ENCODE measurements around the gene DDIAS.
"Not testable (repeated sequence)": the region's sequence is repeated elsewhere in the genome, so short reads cannot be mapped to it uniquely, and the experiment has no call there.

Gene DDIAS

GRCh38 chr11:82922396-82923173, 21.0 kb downstream of the DDIAS start:
- H3K4me3 Mint-ChIP-seq; H3K4me1 Mint-ChIP-seq (ENCODE audit: low read depth): not testable (repeated sequence)

DNA sequence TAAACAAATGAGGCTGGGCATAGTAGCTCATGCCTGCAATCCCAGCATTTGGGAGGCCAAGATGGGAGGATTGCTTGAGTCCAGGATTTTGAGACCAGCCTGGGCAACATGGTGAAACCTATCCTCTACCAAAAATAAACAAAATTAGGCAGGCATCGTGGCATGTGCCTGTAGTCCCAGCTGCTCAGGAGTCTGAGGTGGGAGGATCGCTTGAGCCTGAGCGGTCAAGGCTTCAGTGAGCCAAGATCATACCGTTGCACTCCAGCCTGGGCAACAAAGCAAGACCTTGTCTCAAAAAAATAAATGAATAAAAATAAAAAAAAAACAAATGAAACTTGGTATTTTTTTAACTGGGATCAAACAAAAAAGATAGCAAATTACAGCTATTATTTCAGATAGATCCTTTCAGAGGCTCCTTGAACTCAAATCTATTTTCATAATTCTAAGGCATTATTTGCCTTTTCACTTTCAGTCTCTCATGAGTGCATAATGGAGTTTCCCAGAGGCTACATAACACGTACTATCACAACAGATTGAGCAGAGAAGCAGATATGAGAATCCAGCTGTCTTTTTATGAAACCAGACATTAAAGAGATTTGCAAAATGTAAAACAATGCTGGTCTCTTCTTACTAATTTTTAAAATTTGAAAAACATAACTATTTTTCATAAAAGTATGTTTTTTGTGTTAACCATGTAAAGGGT, 23.1 kb downstream of the DDIAS start:
- H3K27me3 Mint-ChIP-seq: no peaks in the 10 kb centered on the region
- intact Hi-C loops (cut with micrococcal nuclease): loop anchor here (10.0 kb wide), 1 partner anchor 210 kb away; no protein-coding TSS in a partner anchor
- peaks cover 8% of the 10 kb centered on the region for H3K36me3 Mint-ChIP-seq (ENCODE audit: low read depth)
- no peaks in the 10 kb centered on the region for H3K9me3 Mint-ChIP-seq
- peaks cover 9% of the 10 kb centered on the region for H3K4me1 Mint-ChIP-seq (ENCODE audit: low read depth)
- H3K4me3 Mint-ChIP-seq: no peak overlapping the region
- no peak overlapping the region for H3K27ac Mint-ChIP-seq

More at GRCh38 chr11:82922396-82923173, 21.0 kb downstream of the DDIAS start:
- intact Hi-C loops (cut with micrococcal nuclease): loop anchor here (10.0 kb wide), 1 partner anchor 208 kb away; no protein-coding TSS in a partner anchor
- H3K36me3 Mint-ChIP-seq (ENCODE audit: low read depth): peaks cover 24% of the 10 kb centered on the region
- H3K9me3 Mint-ChIP-seq: peaks cover 11% of the 10 kb centered on the region
- not testable (repeated sequence) for H3K27ac Mint-ChIP-seq, H3K27me3 Mint-ChIP-seq

DNA sequence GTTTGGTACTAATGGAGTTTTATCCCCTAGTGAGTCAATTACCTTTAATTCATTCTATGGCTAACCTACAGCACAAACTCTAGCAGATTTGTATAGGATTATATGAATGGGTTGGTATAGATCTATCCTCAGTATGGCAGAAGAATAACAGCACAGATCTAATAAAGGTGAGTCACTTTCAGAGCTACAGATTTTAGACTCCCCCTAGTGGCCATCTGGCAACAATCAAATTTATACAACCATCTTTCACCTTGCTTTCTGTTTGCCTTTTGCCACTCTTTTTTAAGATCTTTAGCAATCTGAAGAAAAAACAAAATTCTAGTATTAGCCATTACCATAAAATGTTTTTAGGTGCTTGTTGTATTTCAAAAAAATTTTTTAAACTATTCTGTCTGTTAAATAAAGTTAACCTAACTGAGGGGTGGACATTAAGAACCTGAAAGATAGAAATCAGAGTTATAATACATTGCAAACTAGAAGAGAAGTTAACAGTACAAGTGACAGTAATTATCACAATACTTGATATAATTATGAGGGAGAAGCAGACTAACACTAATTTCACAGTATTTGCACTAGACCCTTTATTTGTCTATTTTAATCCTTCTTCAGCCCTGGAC, 25.8 kb downstream of the DDIAS start:
- no peak overlapping the region for H3K27ac Mint-ChIP-seq
- no peaks in the 10 kb centered on the region for H3K9me3 Mint-ChIP-seq
- no peak overlapping the region for H3K4me3 Mint-ChIP-seq
- intact Hi-C loops (cut with micrococcal nuclease): loop anchor here (2.0 to 10.0 kb wide), 3 partner anchors 21 to 213 kb away; no protein-coding TSS in a partner anchor
- H3K4me1 Mint-ChIP-seq (ENCODE audit: low read depth): no peaks in the 10 kb centered on the region
- no peaks in the 10 kb centered on the region for H3K27me3 Mint-ChIP-seq
- H3K36me3 Mint-ChIP-seq (ENCODE audit: low read depth): peaks cover 14% of the 10 kb centered on the region

DNA sequence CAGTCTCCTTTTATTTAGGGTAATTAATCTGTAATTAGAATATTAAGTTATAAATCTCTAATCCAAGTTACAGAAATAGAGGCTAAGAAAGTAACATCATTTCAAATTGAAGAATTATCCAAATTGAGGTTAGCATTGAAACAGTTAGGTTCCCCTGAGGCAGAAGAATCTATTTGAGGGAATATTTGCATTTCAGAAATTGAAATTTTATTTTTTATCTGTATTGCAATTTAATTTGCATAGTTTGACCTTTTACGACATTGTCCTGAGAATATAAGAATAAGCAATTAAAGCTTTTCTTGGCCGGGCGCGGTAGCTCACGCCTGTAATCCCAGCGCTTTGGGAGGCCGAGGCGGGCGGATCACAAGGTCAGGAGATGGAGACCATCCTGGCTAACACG, 27.6 kb downstream of the DDIAS start:
- Mint-ChIP-seq H3K9me3 (no peaks in the 10 kb centered on the region), H3K4me1 (ENCODE audit: low read depth) (no peaks in the 10 kb centered on the region), H3K36me3 (ENCODE audit: low read depth) (peaks cover 24% of the 10 kb centered on the region), H3K27ac (no peak overlapping the region), H3K4me3 (no peak overlapping the region), H3K27me3 (no peaks in the 10 kb centered on the region)
- intact Hi-C loops (cut with micrococcal nuclease): loop anchor here (10.0 kb wide), 1 partner anchor 214 kb away; no protein-coding TSS in a partner anchor

DNA sequence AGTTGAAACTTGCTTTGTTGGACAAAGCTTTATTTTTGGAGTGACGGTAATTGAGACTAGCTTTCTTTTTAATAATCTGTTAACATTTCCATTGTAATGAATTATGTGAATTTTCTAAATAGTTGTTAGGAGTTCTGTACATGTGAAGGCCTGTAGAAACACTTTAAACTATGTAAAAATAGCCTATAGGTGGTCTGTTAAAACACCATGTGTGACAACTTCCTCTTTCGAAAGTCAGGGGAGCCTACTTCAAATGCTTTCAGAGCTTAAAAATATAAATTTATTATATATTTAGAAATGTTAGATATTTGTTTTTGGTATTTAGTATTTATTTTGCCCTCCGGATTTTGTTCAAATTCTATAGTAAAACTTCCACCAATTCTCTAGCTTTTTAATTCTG, 28.7 kb downstream of the DDIAS start:
- H3K4me3 Mint-ChIP-seq: no peak overlapping the region
- no peak overlapping the region for H3K27ac Mint-ChIP-seq
- H3K27me3 Mint-ChIP-seq: no peaks in the 10 kb centered on the region
- no peaks in the 10 kb centered on the region for H3K9me3 Mint-ChIP-seq
- H3K4me1 Mint-ChIP-seq (ENCODE audit: low read depth): no peaks in the 10 kb centered on the region
- peaks cover 28% of the 10 kb centered on the region for H3K36me3 Mint-ChIP-seq (ENCODE audit: low read depth)
- intact Hi-C loops (cut with micrococcal nuclease): no loop called here

DNA sequence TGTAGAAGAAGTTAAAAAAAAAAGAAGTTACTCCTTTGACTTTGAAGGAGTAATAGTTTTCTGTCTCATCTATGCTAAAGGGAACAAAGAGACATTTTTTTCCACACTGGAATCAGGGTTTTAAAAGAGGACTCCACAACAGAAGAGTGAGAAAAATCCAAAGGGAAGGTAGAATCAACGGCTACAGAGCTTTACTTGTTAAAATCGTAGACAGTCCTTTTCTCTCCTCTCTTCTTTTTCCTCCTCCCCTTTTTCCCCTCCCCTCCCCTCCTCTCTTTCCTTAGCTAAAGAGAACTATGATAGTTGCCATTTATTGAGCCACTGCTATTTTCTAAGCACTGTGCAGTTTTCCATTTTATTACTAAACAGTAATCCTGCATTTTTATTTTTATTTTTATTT, 29.2 kb downstream of the DDIAS start:
- H3K27ac Mint-ChIP-seq: no peak overlapping the region
- no peak overlapping the region for H3K4me3 Mint-ChIP-seq
- H3K36me3 Mint-ChIP-seq (ENCODE audit: low read depth): peaks cover 32% of the 10 kb centered on the region
- H3K9me3 Mint-ChIP-seq: no peaks in the 10 kb centered on the region
- intact Hi-C loops (cut with micrococcal nuclease): no loop called here
- H3K4me1 Mint-ChIP-seq (ENCODE audit: low read depth): no peaks in the 10 kb centered on the region
- no peaks in the 10 kb centered on the region for H3K27me3 Mint-ChIP-seq

DNA sequence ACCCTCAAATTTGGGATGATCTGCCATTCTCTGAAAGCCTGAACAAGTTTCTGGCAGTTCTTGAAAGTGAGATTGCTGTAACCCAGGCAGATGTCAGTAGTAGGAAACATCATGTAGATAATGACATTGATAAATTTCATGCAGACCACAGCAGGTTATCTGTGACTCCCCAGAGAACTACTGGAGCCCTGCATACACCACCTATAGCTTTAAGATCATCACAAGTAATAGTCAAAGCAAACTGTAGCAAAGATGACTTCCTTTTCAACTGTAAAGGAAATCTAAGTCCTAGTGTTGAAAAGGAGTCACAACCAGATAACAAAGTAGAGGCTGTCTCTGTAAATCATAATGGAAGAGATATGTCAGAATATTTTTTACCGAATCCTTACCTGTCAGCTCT, 31.0 kb downstream of the DDIAS start:
- Mint-ChIP-seq H3K36me3 (ENCODE audit: low read depth) (peaks cover 32% of the 10 kb centered on the region), H3K4me3 (no peak overlapping the region), H3K4me1 (ENCODE audit: low read depth) (no peaks in the 10 kb centered on the region), H3K27ac (no peak overlapping the region), H3K9me3 (no peaks in the 10 kb centered on the region), H3K27me3 (no peaks in the 10 kb centered on the region)
- intact Hi-C loops (cut with micrococcal nuclease): no loop called here

DNA sequence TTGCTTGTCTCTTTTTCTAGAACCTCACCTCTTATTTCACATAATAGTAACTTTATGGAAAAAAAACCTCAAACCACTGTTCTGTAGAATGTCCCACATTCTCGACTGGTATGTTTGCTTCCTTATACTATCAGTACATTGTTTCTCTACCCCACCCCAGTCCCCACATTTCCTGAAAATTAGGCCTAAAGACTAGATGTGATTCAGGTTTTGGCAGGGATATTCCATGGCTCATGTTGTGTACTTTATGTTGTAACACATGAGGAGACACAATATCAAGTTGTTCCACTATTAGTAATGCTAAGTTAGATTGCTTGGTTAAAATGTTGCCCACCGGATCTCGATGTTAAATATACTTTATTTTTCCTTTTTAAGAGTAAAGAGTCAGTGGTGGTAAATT, 34.7 kb downstream of the DDIAS start:
- Mint-ChIP-seq H3K27me3 (peaks cover 3% of the 10 kb centered on the region), H3K4me3 (no peak overlapping the region), H3K9me3 (peaks cover 9% of the 10 kb centered on the region), H3K36me3 (ENCODE audit: low read depth) (peaks cover 26% of the 10 kb centered on the region), H3K4me1 (ENCODE audit: low read depth) (no peaks in the 10 kb centered on the region), H3K27ac (no peak overlapping the region)
- intact Hi-C loops (cut with micrococcal nuclease): no loop called here

GRCh38 chr11:82937554-82937953, 36.0 kb downstream of the DDIAS start:
- no peak overlapping the region for H3K27ac Mint-ChIP-seq
- peaks cover 9% of the 10 kb centered on the region for H3K9me3 Mint-ChIP-seq
- intact Hi-C loops (cut with micrococcal nuclease): no loop called here
- H3K36me3 Mint-ChIP-seq (ENCODE audit: low read depth): peaks cover 16% of the 10 kb centered on the region
- peaks cover 3% of the 10 kb centered on the region for H3K27me3 Mint-ChIP-seq
- no peaks in the 10 kb centered on the region for H3K4me1 Mint-ChIP-seq (ENCODE audit: low read depth)
- H3K4me3 Mint-ChIP-seq: no peak overlapping the region

DNA sequence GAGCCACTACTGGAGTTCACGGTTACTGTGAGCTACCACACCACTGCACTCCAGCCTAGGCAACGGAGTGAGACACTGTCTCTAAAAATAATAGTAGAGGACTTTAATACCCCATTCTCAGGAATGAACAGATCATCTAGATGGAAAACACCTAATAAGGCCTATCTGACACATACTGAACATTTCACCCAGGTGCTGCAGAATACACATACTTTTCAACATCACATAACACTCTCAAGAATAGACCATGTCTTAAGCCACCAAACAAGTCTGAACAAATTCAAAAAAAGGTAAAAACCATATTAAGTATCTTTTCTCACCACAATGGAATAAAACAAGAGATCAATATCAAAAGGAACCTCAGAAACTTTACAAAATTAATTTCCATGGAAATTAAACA, 37.9 kb downstream of the DDIAS start:
- Mint-ChIP-seq H3K4me1 (ENCODE audit: low read depth) (no peaks in the 10 kb centered on the region), H3K27me3 (peaks cover 3% of the 10 kb centered on the region), H3K9me3 (peaks cover 9% of the 10 kb centered on the region), H3K27ac (no peak overlapping the region), H3K4me3 (no peak overlapping the region), H3K36me3 (ENCODE audit: low read depth) (peaks cover 7% of the 10 kb centered on the region)
- intact Hi-C loops (cut with micrococcal nuclease): no loop called here

- H3K27ac Mint-ChIP-seq: no peak overlapping the region
- peaks cover 9% of the 10 kb centered on the region for H3K9me3 Mint-ChIP-seq
Observed at GRCh38 chr11:82942376-82942775, 40.8 kb downstream of the DDIAS start.

DNA sequence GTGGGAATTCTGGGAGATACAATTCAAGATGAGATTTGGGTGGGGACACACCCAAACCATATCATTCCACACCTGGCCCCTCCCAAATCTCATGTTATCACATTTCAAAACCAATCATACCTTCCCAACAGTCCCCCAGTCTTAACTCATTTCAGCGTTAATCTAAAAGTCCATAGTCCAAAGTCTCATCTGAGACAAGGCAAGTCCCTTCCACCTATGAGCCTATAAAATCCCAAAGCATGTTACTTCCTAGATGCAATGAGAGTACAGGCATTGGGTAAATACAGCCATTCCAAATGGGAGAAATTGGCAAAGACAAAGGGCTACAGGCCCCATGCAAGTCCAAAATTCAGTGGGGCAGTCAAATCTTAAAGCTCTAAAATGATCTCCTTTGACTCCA, 41.9 kb downstream of the DDIAS start:
- intact Hi-C loops (cut with micrococcal nuclease); H3K36me3 Mint-ChIP-seq (ENCODE audit: low read depth); H3K9me3 Mint-ChIP-seq; H3K27me3 Mint-ChIP-seq; H3K4me1 Mint-ChIP-seq (ENCODE audit: low read depth); H3K4me3 Mint-ChIP-seq; H3K27ac Mint-ChIP-seq: not testable (repeated sequence)

More at GRCh38 chr11:82942376-82942775, 40.8 kb downstream of the DDIAS start:
- no peaks in the 10 kb centered on the region for H3K36me3 Mint-ChIP-seq (ENCODE audit: low read depth)
- intact Hi-C loops (cut with micrococcal nuclease): no loop called here
- H3K4me3 Mint-ChIP-seq: no peak overlapping the region
- no peaks in the 10 kb centered on the region for H3K4me1 Mint-ChIP-seq (ENCODE audit: low read depth)
- peaks cover 8% of the 10 kb centered on the region for H3K27me3 Mint-ChIP-seq

DNA sequence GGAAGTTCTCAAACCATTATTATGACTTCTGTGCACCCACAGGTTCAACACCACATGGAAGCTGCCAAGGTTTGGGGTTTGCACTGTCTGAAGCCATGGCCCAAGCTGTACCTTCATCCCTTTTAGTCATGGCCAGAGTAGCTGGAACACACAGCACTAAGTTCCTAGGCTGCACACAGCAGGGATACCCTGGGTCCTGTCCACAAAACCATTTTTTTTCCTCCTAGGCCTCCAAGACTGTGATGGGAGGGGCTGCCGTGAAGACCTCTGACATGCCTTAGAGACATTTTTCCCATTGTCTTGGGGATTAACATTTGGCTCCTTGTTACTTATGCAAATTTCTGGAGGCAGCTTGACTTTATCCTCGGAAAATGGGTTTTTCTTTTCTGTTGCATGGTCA, 42.7 kb downstream of the DDIAS start:
- no peaks in the 10 kb centered on the region for H3K36me3 Mint-ChIP-seq (ENCODE audit: low read depth)
- intact Hi-C loops (cut with micrococcal nuclease): no loop called here
- H3K27me3 Mint-ChIP-seq: peaks cover 12% of the 10 kb centered on the region
- no peak overlapping the region for H3K27ac Mint-ChIP-seq
- H3K4me1 Mint-ChIP-seq (ENCODE audit: low read depth): no peaks in the 10 kb centered on the region
- peaks cover 9% of the 10 kb centered on the region for H3K9me3 Mint-ChIP-seq
- no peak overlapping the region for H3K4me3 Mint-ChIP-seq

DNA sequence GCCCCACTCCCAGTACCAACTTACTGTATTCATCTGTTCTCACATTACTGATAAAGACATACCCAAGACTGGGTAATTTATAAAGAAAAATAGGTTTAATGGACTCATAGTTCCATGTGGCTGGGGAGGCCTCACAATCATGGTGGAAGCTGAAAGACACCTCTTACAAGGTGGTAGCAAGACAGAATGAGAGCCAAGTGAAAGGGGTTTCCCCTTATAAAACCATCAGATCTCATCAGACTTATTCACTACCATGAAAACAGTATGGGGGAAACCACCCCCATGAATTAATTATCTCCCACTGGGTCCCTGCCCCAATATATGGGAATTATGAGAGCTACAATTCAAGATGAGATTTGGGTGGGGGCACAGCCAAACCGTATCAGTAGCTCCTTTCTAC, 43.5 kb downstream of the DDIAS start:
- intact Hi-C loops (cut with micrococcal nuclease); H3K27ac Mint-ChIP-seq; H3K36me3 Mint-ChIP-seq (ENCODE audit: low read depth); H3K4me1 Mint-ChIP-seq (ENCODE audit: low read depth); H3K9me3 Mint-ChIP-seq; H3K4me3 Mint-ChIP-seq: not testable (repeated sequence)
- peaks cover 12% of the 10 kb centered on the region for H3K27me3 Mint-ChIP-seq
